Measurements from ENCODE around the gene TUBB6.
A peak's percentile ranks its signal among the peaks of the same experiment; 100 is the strongest.

- TF ChIP-seq CTCF (IDR thresholded peaks at IDR 0.05): no peak
- peak in 1 of 2 donors; percentile 1 for TF ChIP-seq POLR2A (IDR thresholded peaks at IDR 0.05)
Measured at GRCh38 chr18:12308386-12309100, 502 bp downstream of the TUBB6 start.

Data from heart left ventricle (tissue), 13 donors.